ENCODE results near the gene IMMT. TPM values are rescaled to one million over a fixed set of nuclear protein-coding genes. Genes with fewer than 3 reads are reported as not detected.

The IMMT gene
- polyA plus RNA-seq, 2 donors = 15.3 to 38.1 TPM

DNA sequence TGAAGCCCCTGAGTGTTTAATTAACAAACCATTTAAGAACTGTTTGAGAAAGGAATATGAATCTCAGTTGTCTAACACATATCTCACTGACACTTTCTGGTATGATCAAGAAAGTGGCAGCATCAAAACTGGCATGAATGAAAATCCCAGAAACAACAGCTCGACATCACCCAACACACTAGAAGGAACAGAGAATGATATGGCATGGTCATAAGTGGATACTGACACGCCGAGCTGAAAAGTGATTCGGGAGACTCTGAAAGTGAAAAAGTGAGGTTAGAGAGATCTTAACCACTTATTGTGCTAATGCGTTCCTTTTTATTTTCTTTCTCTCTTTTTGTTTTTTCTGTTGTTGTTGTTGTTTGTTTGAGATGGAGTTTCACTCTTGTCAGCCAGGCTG lies 41.9 kb upstream of the IMMT start:
- Histone ChIP-seq H3K27ac (ENCODE audit: low read depth in 2 of 2, low read length in 1 of 2) (no peak overlapping the region), H3K36me3 (ENCODE audit: control insufficient read depth in 2 of 2, insufficient read depth in 2 of 2, low read length in 1 of 2) (no peaks in the 10 kb centered on the region), H3K4me1 (ENCODE audit: control insufficient read depth in 2 of 2, insufficient read depth in 2 of 2, low read length in 1 of 2) (peaks cover 0 to 2% of the 10 kb centered on the region in 2 donors), H3K4me3 (ENCODE audit: low read depth in 1 of 2, low read length in 2 of 2) (no peak overlapping the region), H3K9me3 (ENCODE audit: control insufficient read depth in 2 of 2, insufficient read depth in 1 of 2, low read depth in 1 of 2, low read length in 1 of 2) (no peaks in the 10 kb centered on the region), H3K27me3 (ENCODE audit: control insufficient read depth in 1 of 2, insufficient read depth in 2 of 2, low read length in 2 of 2) (no peaks in the 10 kb centered on the region)
- 75 to 82% methylated on average over 5 of the region's 5 CpGs for WGBS, 2 donors

DNA sequence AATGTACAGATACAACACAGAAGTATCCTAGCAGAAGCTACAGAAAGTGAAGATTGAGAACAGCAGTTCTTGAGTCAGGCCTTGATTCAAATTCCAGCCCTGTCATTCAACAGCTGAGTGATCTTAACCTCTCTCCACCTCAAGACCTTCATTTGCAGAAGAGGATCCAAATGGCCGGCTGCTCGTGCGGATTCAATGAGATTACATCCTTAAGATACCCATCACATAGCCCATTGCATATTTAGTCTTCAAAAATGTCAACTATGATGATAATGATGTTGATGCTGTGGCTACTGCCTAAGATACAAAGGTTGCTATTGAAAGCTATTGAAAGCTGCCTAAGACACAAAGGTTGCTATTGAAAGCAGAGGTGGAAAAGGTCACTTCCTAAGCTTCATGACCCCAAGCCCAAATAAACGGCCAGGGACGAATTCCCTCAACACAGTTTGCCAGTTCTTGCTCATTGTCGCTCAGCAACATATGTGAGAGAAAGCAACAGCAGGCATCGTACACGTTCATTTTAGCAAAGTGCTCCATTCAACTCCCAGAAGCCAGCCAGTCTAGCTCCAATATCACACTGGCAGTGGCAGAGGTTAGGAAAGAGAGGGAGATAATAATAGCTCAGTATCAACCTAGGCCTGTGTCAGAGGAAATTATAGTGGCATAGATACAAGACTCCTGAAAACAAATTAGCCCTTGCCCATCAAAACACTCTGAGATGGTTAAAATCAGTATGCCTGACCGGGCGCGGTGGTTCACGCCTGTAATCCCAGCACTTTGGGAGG lies 40.1 kb upstream of the IMMT start:
- Histone ChIP-seq H3K4me3 (ENCODE audit: low read depth in 1 of 2, low read length in 2 of 2) (no peak overlapping the region), H3K27me3 (ENCODE audit: control insufficient read depth in 1 of 2, insufficient read depth in 2 of 2, low read length in 2 of 2) (no peaks in the 10 kb centered on the region), H3K4me1 (ENCODE audit: control insufficient read depth in 2 of 2, insufficient read depth in 2 of 2, low read length in 1 of 2) (peaks cover 0 to 2% of the 10 kb centered on the region in 2 donors), H3K27ac (ENCODE audit: low read depth in 2 of 2, low read length in 1 of 2) (no peak overlapping the region), H3K36me3 (ENCODE audit: control insufficient read depth in 2 of 2, insufficient read depth in 2 of 2, low read length in 1 of 2) (no peaks in the 10 kb centered on the region), H3K9me3 (ENCODE audit: control insufficient read depth in 2 of 2, insufficient read depth in 1 of 2, low read depth in 1 of 2, low read length in 1 of 2) (no peaks in the 10 kb centered on the region)
- WGBS, 2 donors = 78 to 85% methylated on average over 12 of the region's 12 CpGs

DNA sequence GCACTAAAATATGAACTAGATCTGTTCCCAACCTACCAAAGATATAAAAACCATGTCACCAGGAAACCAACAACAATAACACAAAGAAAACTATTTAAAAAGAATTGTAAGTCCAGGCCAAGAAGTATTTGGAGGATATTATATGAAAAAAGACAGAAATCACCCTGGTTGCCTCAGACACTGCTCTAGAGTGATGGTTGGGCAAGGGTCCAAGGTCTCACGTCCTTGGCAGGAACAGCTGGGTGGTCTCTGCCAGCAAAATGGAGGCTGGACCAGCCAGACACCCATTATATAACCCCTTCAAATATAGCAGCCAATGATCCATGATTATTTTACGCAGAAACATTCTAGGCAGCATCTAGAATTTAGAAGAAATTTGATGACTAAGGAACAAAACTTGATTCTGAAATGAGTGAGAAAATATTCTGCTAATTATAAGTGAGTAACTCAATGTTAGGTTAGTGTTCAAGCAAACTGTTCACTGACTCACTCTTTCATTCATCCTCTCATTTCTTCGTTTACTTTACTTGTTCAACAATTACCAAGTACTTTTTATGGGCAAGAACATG lies 39.4 kb upstream of the IMMT start:
- no peaks in the 10 kb centered on the region for H3K36me3 ChIP-seq (ENCODE audit: control insufficient read depth in 2 of 2, insufficient read depth in 2 of 2, low read length in 1 of 2)
- H3K27me3 ChIP-seq (ENCODE audit: control insufficient read depth in 1 of 2, insufficient read depth in 2 of 2, low read length in 2 of 2) = no peaks in the 10 kb centered on the region
- no peak overlapping the region for H3K4me3 ChIP-seq (ENCODE audit: low read depth in 1 of 2, low read length in 2 of 2)
- 46 to 62% methylated on average over 3 of the region's 3 CpGs for WGBS, 2 donors
- H3K9me3 ChIP-seq (ENCODE audit: control insufficient read depth in 2 of 2, insufficient read depth in 1 of 2, low read depth in 1 of 2, low read length in 1 of 2) = no peaks in the 10 kb centered on the region
- peak overlapping the region in 1 of 2 donors; percentile 29 for H3K27ac ChIP-seq (ENCODE audit: low read depth in 2 of 2, low read length in 1 of 2)
- H3K4me1 ChIP-seq (ENCODE audit: control insufficient read depth in 2 of 2, insufficient read depth in 2 of 2, low read length in 1 of 2) = peaks cover 0 to 2% of the 10 kb centered on the region in 2 donors

DNA sequence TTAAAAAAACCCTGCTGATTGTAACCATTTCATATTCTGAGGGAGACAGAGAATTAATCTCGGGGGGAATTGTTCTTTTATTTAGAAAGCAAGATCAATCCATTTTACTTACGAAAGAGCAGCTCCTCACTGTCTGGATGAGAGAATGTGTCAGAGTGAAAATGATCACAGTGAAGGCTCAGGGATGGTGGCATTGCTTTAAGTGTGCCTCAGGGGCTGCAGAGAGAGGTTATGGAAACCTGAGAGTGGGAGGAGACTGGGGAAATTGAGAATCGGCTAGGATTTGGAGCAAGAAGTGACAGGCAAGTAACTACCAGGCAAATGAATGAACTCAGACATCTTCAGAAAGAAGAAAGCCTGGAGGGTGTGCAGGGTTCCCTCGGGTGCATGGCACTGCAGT lies 38.2 kb upstream of the IMMT start:
- H3K27me3 ChIP-seq (ENCODE audit: control insufficient read depth in 1 of 2, insufficient read depth in 2 of 2, low read length in 2 of 2) = no peaks in the 10 kb centered on the region
- no peak overlapping the region for H3K4me3 ChIP-seq (ENCODE audit: low read depth in 1 of 2, low read length in 2 of 2)
- 51 to 60% methylated on average over 4 of the region's 4 CpGs for WGBS, 2 donors
- peaks cover 0 to 1% of the 10 kb centered on the region in 2 donors for H3K4me1 ChIP-seq (ENCODE audit: control insufficient read depth in 2 of 2, insufficient read depth in 2 of 2, low read length in 1 of 2)
- no peak overlapping the region for H3K27ac ChIP-seq (ENCODE audit: low read depth in 2 of 2, low read length in 1 of 2)
- no peaks in the 10 kb centered on the region for H3K36me3 ChIP-seq (ENCODE audit: control insufficient read depth in 2 of 2, insufficient read depth in 2 of 2, low read length in 1 of 2)
- no peaks in the 10 kb centered on the region for H3K9me3 ChIP-seq (ENCODE audit: control insufficient read depth in 2 of 2, insufficient read depth in 1 of 2, low read depth in 1 of 2, low read length in 1 of 2)

DNA sequence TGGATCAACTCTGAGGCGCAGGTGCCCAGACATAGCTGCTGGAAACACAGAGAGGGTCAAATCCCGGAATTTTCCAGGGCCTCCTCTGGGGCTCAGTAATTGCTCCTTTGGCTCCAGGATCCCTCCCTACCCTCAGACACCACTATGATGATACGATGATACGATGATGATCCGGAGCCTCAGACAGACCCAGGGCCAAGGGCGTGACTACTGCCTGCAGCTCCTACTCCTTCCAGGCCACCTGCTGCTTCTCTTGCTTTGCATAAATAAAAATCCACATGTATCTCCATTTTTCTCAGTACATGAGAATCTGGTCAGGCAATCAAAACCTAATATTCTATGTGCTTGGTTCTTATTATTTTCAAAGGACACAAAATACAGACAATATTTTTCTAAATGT lies 37.6 kb upstream of the IMMT start:
- WGBS, 2 donors = 77 to 85% methylated on average over 6 of the region's 6 CpGs
- Histone ChIP-seq H3K36me3 (ENCODE audit: control insufficient read depth in 2 of 2, insufficient read depth in 2 of 2, low read length in 1 of 2) (no peaks in the 10 kb centered on the region), H3K4me3 (ENCODE audit: low read depth in 1 of 2, low read length in 2 of 2) (no peak overlapping the region), H3K9me3 (ENCODE audit: control insufficient read depth in 2 of 2, insufficient read depth in 1 of 2, low read depth in 1 of 2, low read length in 1 of 2) (no peaks in the 10 kb centered on the region), H3K4me1 (ENCODE audit: control insufficient read depth in 2 of 2, insufficient read depth in 2 of 2, low read length in 1 of 2) (peaks cover 0 to 3% of the 10 kb centered on the region in 2 donors), H3K27ac (ENCODE audit: low read depth in 2 of 2, low read length in 1 of 2) (no peak overlapping the region), H3K27me3 (ENCODE audit: control insufficient read depth in 1 of 2, insufficient read depth in 2 of 2, low read length in 2 of 2) (no peaks in the 10 kb centered on the region)

DNA sequence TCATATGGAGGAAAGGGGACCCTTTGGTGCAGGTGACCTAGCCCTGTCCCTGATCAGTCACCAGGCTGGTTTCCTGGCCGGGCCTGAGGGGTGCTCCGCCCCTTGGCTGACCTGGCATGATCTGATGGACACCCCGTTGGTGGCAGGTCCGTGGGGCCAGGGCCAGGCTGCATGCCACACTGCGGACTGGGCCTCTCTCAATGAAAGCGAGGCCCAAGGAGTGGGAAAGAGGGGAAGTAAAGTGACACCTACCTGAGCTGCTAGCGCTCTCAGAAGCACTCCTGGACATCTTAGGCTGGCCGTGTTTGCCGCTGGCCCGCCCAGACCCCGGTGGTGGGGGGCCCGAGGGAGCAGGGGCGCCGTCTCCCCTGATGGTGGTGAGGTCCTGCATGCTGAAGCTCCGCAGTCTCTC lies 37.1 kb upstream of the IMMT start:
- 87 to 90% methylated on average over 15 of the region's 15 CpGs for WGBS, 2 donors
- H3K9me3 ChIP-seq (ENCODE audit: control insufficient read depth in 2 of 2, insufficient read depth in 1 of 2, low read depth in 1 of 2, low read length in 1 of 2) = no peaks in the 10 kb centered on the region
- no peaks in the 10 kb centered on the region for H3K27me3 ChIP-seq (ENCODE audit: control insufficient read depth in 1 of 2, insufficient read depth in 2 of 2, low read length in 2 of 2)
- H3K36me3 ChIP-seq (ENCODE audit: control insufficient read depth in 2 of 2, insufficient read depth in 2 of 2, low read length in 1 of 2) = no peaks in the 10 kb centered on the region
- no peak overlapping the region for H3K4me3 ChIP-seq (ENCODE audit: low read depth in 1 of 2, low read length in 2 of 2)
- H3K4me1 ChIP-seq (ENCODE audit: control insufficient read depth in 2 of 2, insufficient read depth in 2 of 2, low read length in 1 of 2) = peaks cover 0 to 4% of the 10 kb centered on the region in 2 donors
- H3K27ac ChIP-seq (ENCODE audit: low read depth in 2 of 2, low read length in 1 of 2) = no peak overlapping the region

DNA sequence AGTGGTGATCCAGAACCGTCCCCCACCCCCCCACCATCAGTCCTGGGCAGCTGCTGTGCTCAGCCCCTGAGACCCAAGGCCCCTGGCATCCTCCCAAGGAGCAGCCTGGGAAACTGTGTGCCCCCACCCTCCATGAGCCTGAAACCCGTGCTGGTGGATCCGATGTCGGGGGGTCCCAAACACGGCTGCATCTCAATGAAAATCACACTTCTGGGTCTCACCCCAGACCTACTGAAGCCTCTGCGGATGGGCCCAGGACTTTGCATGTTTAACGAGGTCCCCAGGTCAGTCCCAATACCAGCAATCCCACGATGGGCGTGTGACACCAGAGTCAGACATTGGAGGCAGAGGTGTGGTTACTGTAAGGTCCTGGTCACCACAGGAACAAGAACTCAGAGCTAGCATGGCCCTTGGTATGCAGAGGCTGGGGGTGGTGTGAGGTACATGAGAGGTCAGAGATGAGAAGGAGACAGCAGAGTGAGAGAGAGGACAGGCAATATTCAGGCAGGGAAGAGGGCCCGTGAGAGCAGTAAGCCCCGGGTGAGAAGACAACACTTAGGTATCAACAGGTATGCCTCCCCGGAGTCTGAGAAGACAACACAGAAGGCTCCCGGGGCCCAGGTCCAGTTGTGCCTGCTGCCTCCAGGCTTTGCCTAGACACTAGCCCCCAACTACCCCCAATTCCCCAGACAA lies 36.6 kb upstream of the IMMT start:
- no peaks in the 10 kb centered on the region for H3K9me3 ChIP-seq (ENCODE audit: control insufficient read depth in 2 of 2, insufficient read depth in 1 of 2, low read depth in 1 of 2, low read length in 1 of 2)
- H3K27me3 ChIP-seq (ENCODE audit: control insufficient read depth in 1 of 2, insufficient read depth in 2 of 2, low read length in 2 of 2) = no peaks in the 10 kb centered on the region
- peaks cover 0 to 4% of the 10 kb centered on the region in 2 donors for H3K4me1 ChIP-seq (ENCODE audit: control insufficient read depth in 2 of 2, insufficient read depth in 2 of 2, low read length in 1 of 2)
- no peak overlapping the region for H3K27ac ChIP-seq (ENCODE audit: low read depth in 2 of 2, low read length in 1 of 2)
- WGBS, 2 donors = 87 to 91% methylated on average over 13 of the region's 13 CpGs
- H3K4me3 ChIP-seq (ENCODE audit: low read depth in 1 of 2, low read length in 2 of 2) = no peak overlapping the region
- H3K36me3 ChIP-seq (ENCODE audit: control insufficient read depth in 2 of 2, insufficient read depth in 2 of 2, low read length in 1 of 2) = no peaks in the 10 kb centered on the region

DNA sequence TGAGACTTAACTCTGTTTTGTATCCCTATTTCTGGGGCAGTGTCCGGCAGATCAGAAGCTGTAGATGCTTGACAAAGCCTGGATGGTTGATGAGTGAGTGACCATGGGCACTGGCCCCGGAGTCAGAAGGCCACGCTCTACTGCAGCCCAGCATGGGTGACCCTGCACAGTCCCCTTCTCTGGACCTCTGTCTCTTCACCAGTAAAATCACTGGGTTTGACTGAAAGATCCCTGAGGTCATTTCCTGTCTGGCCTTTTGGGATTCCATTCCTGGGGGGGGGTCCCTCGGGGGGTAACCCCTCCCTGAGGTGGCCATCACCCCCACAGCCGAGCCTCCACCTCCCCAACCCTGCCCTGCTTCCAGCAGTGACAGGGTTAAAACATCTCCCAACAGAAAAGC lies 35.7 kb upstream of the IMMT start:
- Histone ChIP-seq H3K4me3 (ENCODE audit: low read depth in 1 of 2, low read length in 2 of 2) (no peak overlapping the region), H3K27ac (ENCODE audit: low read depth in 2 of 2, low read length in 1 of 2) (peak overlapping the region in 1 of 2 donors; percentile 15), H3K36me3 (ENCODE audit: control insufficient read depth in 2 of 2, insufficient read depth in 2 of 2, low read length in 1 of 2) (no peaks in the 10 kb centered on the region), H3K4me1 (ENCODE audit: control insufficient read depth in 2 of 2, insufficient read depth in 2 of 2, low read length in 1 of 2) (peaks cover 0 to 4% of the 10 kb centered on the region in 2 donors), H3K27me3 (ENCODE audit: control insufficient read depth in 1 of 2, insufficient read depth in 2 of 2, low read length in 2 of 2) (no peaks in the 10 kb centered on the region), H3K9me3 (ENCODE audit: control insufficient read depth in 2 of 2, insufficient read depth in 1 of 2, low read depth in 1 of 2, low read length in 1 of 2) (no peaks in the 10 kb centered on the region)
- 82 to 86% methylated on average over 5 of the region's 5 CpGs for WGBS, 2 donors

DNA sequence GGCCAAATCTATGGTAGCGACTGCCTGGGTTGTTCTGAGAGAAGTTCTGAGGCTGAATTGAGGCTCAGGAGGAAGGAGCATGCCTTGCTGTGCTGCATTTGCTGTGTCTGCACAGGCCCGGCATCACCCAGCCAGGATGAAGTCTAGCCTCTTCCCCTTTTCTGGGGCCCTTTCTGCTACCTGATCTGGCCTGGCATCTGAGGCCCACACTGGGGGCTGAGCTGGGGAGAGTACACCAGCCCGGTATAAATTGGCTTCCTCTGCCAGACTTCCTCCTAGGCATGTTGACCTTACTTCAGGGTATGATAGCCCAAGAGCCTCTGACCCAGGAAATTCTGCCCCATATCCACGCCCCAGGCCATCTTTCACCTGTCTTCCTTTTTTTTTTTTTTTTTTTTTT lies 34.0 kb upstream of the IMMT start:
- Histone ChIP-seq H3K27me3 (ENCODE audit: control insufficient read depth in 1 of 2, insufficient read depth in 2 of 2, low read length in 2 of 2) (no peaks in the 10 kb centered on the region), H3K4me3 (ENCODE audit: low read depth in 1 of 2, low read length in 2 of 2) (no peak overlapping the region), H3K27ac (ENCODE audit: low read depth in 2 of 2, low read length in 1 of 2) (peak overlapping the region in 1 of 2 donors; percentile 44), H3K4me1 (ENCODE audit: control insufficient read depth in 2 of 2, insufficient read depth in 2 of 2, low read length in 1 of 2) (peaks cover 0 to 4% of the 10 kb centered on the region in 2 donors), H3K9me3 (ENCODE audit: control insufficient read depth in 2 of 2, insufficient read depth in 1 of 2, low read depth in 1 of 2, low read length in 1 of 2) (no peaks in the 10 kb centered on the region), H3K36me3 (ENCODE audit: control insufficient read depth in 2 of 2, insufficient read depth in 2 of 2, low read length in 1 of 2) (no peaks in the 10 kb centered on the region)
- 55 to 66% methylated on average over 4 of the region's 4 CpGs for WGBS, 2 donors

All from esophagus (tissue), 2 donors.